GM12891 (cell line): ENCODE results near the gene CENPT.

Experiments used
- PAX5 ChIP-seq: IDR thresholded peaks from 2 replicates; pipeline ENCODE4 v1.6.1; 2011; ENCODE audit warnings: low read length, moderate library complexity, mild to moderate bottlenecking; ENCODE audit not compliant: insufficient read depth, severe bottlenecking
- POLR2A ChIP-seq: IDR thresholded peaks from 2 replicates; pipeline ENCODE4 v1.6.1; 2011; ENCODE audit warnings: low read depth, low read length, control low read depth
- POLR2AphosphoS5 ChIP-seq: IDR thresholded peaks from 2 replicates; pipeline ENCODE4 v1.6.1; 2011; ENCODE audit warnings: low read depth, low read length, control low read depth
- POU2F2 ChIP-seq: IDR thresholded peaks from 2 replicates; pipeline ENCODE4 v1.6.1; 2011; ENCODE audit warnings: low read depth, mild to moderate bottlenecking, control low read depth, low read length, moderate library complexity
- TAF1 ChIP-seq: IDR thresholded peaks from 2 replicates; pipeline ENCODE4 v1.6.1; 2011; ENCODE audit warnings: low read depth, low read length, control low read depth

DNA sequence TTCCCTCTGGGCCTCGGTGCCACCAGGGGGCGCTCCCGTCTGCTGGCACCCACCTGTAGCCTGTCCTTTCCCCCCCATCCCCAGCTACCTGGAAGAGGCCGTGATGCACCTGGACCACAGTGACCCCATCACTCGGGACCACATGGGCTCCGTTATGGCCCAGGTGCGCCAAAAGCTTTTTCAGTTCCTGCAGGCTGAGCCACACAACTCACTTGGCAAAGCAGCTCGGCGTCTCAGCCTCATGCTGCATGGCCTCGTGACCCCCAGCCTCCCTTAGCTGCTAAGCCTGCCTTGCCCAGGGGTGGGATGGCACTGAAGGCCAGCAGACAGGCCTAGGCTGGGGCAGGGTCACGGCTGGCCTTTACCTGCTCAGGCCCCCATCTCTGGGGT, 36.4 kb upstream of the CENPT start:
- TF ChIP-seq POLR2AphosphoS5 (no peak), POLR2A (no peak), PAX5 (no peak), TAF1 (no peak), POU2F2 (no peak)
